Neural crest cell (in vitro differentiated cells): ENCODE data around the gene ASIC3. TPM values are rescaled to one million over a fixed set of nuclear protein-coding genes. Genes with fewer than 3 reads are reported as not detected.

ENCODE experiments used
- DNase-seq: peaks from one replicate; pipeline ENCODE4 v3.0.0; 2021; ENCODE audit warnings: low read depth, mixed read lengths, low spot score
- H3K27ac Mint-ChIP-seq: one replicate; pipeline ENCODE4 v1.8.0; 2021; ENCODE audit warnings: mild to moderate bottlenecking, mixed read lengths; ENCODE audit not compliant: unreplicated experiment
- H3K27me3 Mint-ChIP-seq: 2 replicates; pipeline ENCODE4 v1.8.0; 2021; ENCODE audit warnings: low read depth, mild to moderate bottlenecking, mixed read lengths
- H3K36me3 Mint-ChIP-seq: 2 replicates; pipeline ENCODE4 v1.8.0; 2021; ENCODE audit warnings: low read depth, mild to moderate bottlenecking, mixed read lengths
- H3K4me1 Mint-ChIP-seq: 2 replicates; pipeline ENCODE4 v1.8.0; 2021; ENCODE audit warnings: mixed read lengths
- H3K4me3 Mint-ChIP-seq: one replicate; pipeline ENCODE4 v1.8.0; 2021; ENCODE audit warnings: mild to moderate bottlenecking, mixed read lengths
- H3K9me3 Mint-ChIP-seq: 2 replicates; pipeline ENCODE4 v1.8.0; 2021; ENCODE audit warnings: mixed read lengths
- total RNA-seq: library from RNA; stranded (reverse); gene quantifications from 2 replicates; pipeline ENCODE4 v1.2.1, GENCODE V29; 2021
- TF ChIP-seq, protein P1 (sequence below): fragments of 200-600 bp; sonication (generic); conservative IDR thresholded peaks from 2 replicates; pipeline ENCODE4 v1.5.0; 2021; ENCODE audit warnings: antibody characterized with exemption, mild to moderate bottlenecking

Gene ASIC3
- total RNA-seq, 1 donor from 2014 or later = 6.0 TPM

DNA sequence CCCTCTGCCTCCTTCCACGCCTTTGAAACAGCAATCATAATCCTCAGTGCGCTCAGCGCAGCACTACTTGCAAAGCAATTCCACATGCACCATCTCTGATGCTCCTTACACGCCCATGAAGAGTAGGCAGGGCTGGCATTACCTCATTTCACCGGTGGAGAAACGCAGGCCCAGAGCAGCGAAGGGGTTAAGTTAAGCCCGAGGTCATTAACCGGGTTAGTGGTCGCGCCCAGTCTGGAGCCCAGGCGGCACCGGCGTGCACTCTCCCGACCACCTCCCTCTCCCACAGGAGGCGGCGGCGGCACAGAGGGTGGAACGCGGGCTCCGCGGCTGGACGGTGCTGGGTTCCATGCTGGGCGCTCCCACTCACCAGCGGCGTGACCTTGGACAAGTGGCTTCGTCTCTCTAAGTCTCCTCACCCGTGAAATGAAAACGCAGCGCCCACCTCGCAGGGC is 31.8 kb downstream of the ASIC3 start:
- DNase-seq = no peak
- Mint-ChIP-seq H3K27ac (peak overlapping the region; percentile 73), H3K9me3 (no peaks in the 10 kb centered on the region), H3K4me1 (peaks cover 27% of the 10 kb centered on the region), H3K27me3 (no peaks in the 10 kb centered on the region), H3K36me3 (peaks cover 7% of the 10 kb centered on the region), H3K4me3 (peak overlapping the region; percentile 91)
- TF ChIP-seq, protein P1, sequence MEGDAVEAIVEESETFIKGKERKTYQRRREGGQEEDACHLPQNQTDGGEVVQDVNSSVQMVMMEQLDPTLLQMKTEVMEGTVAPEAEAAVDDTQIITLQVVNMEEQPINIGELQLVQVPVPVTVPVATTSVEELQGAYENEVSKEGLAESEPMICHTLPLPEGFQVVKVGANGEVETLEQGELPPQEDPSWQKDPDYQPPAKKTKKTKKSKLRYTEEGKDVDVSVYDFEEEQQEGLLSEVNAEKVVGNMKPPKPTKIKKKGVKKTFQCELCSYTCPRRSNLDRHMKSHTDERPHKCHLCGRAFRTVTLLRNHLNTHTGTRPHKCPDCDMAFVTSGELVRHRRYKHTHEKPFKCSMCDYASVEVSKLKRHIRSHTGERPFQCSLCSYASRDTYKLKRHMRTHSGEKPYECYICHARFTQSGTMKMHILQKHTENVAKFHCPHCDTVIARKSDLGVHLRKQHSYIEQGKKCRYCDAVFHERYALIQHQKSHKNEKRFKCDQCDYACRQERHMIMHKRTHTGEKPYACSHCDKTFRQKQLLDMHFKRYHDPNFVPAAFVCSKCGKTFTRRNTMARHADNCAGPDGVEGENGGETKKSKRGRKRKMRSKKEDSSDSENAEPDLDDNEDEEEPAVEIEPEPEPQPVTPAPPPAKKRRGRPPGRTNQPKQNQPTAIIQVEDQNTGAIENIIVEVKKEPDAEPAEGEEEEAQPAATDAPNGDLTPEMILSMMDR = peak; percentile 17

DNA sequence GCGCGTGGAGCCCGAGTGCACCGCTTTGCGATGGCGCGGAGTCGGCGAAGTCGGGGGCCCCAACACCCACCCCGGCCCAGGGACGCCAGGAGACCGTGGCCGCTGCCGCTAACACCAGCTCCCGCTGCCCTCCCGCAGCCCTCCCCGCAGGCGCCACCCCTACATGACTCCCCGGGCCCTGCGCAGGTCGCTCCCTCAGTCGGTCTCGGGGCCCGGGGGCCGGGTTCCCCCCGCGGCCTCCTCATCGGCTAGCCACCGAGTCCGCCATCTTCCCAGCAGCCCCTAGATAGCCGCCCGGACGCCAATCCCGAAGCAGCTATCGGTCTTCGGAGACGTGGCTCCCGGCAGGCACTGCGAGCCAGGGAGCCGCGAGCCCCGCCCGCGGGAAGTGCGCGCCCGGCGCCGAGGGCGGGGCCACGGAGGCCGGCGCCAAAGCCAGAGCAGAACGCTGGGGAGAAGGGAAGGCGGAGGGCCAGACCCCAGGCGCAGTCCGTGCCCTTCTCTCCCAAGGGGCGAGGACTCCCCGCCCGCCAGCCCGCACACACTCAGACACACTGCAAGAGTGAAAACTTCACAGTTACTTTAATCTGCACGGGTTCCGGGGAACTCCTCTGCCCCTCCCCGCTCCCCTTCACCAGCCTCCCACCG is 32.3 kb downstream of the ASIC3 start, which contains the start of gene FASTK:
TSS of gene FASTK (minus strand) at position 288 of the 648 bp plus-strand sequence. CDS start at position 245, 43 bp downstream.
- peak; percentile 78 for DNase-seq
- peak within 1 kb of the TSS; percentile 73 for H3K27ac Mint-ChIP-seq
- peak within 1 kb of the TSS; percentile 91 for H3K4me3 Mint-ChIP-seq
- TF ChIP-seq, protein P1 = peak; percentile 3
- peaks cover 32% of the 10 kb centered on the region for H3K4me1 Mint-ChIP-seq
- H3K9me3 Mint-ChIP-seq = no peaks in the 10 kb centered on the region
- peaks cover 4% of the 10 kb centered on the region for H3K36me3 Mint-ChIP-seq
- H3K27me3 Mint-ChIP-seq = peaks cover 1% of the 10 kb centered on the region

DNA sequence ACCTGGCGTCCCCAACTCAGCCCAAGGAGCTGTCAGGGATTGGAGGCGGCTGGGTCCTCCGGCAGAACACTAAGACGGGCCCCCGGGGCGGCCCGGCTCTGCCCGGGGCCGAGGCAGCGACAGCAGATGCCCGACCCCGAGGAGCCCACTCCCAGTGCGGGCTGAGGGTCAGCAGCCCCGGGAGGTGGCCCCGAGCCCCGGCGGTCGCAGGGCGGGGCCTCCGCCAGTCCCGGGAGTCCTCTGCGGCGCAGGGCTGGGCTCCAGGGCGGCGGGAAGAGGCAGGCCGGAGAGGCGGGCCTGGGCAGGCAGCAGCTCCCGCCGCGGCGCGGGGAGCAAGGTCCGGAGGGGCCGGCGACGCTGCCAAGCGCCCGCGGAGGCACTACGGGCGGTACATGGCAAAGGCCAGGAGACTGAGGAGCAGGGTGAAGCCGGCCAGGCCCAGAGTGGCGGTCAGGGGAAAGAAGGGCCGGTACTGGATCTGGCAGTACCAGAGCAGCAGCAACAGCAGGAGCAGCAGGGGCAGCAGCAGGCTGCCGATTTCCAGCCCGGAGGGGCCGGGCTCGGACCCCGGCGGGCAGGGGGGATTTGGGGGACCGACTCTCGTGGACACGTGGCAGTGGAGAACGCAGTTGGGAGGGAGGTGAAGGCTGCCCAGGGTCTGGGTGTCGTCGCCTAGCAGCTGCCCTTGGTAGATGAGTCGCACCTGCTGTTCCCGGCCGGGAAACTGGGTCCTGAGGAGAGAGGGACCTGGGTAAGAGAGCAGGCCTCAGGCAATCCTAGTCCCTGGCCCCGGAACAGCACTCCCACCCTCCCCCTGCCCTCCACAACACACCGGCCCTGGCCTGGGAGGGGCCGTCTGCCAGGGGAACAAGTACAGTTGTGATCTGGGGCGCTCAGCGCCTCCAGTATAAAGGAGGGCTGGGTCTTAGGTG is 33.1 kb downstream of the ASIC3 start:
- TF ChIP-seq, protein P1 = no peak
- Mint-ChIP-seq H3K9me3 (no peaks in the 10 kb centered on the region), H3K4me3 (peak overlapping the region; percentile 91), H3K4me1 (peaks cover 35% of the 10 kb centered on the region), H3K36me3 (peaks cover 4% of the 10 kb centered on the region), H3K27ac (peak overlapping the region; percentile 50), H3K27me3 (peaks cover 3% of the 10 kb centered on the region)
- DNase-seq = no peak

DNA sequence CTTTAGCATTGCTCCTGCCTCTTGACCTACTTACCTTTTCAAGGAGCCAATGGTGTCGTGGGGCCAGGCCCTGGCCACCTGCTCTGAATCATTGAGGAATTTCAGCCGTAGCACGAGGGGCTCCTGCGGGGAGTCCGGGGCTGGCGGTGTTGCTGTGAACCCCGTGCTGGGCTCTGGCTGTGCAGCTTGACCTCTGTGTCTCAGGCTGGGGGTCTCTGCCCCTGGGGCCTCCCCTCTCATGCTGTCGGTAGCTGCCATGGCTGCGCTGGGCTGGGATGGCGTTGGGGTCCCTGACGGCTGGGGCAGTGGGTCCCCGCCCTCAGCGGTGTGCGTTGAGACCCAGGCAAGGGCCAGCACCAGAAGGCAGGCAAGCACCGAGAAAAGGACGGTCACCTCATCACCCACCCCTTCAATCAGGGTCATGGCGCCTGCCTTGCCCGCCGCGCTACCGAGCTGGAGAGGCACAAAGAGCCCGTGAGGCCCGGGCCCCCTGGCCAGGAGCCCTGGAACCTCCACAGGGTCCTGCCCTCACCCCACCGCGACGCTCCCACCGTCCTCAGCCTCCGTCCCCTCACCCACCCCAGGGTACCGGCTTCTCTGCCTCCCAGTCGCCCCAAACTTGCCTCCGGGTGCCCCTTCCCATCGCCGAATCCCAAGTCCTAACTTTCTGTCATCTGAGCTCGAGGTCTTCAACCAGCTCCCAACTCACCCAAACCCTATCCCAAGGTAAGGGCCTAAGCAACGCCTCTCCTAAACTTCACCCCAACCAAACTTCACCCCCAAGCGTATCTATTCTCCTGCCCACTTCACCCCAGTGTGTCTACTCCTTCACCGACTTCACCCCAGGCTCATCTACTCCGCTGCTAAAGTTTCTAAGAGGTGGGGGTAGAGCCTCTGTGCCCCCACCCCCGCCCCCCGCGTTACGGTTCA is 34.1 kb downstream of the ASIC3 start:
- H3K27me3 Mint-ChIP-seq = peaks cover 3% of the 10 kb centered on the region
- DNase-seq = no peak
- peak overlapping the region; percentile 91 for H3K4me3 Mint-ChIP-seq
- H3K27ac Mint-ChIP-seq = peak overlapping the region; percentile 80
- H3K9me3 Mint-ChIP-seq = no peaks in the 10 kb centered on the region
- peaks cover 4% of the 10 kb centered on the region for H3K36me3 Mint-ChIP-seq
- H3K4me1 Mint-ChIP-seq = peaks cover 35% of the 10 kb centered on the region
- TF ChIP-seq, protein P1 = no peak
